GM12878 (cell line): ENCODE data around the gene ZNF775. TPM values are rescaled to one million over a fixed set of nuclear protein-coding genes. Genes with fewer than 3 reads are reported as not detected.

Experiments
- ATAC-seq: fragments of 200-7000 bp; cut with Tn5 transposase; 3 replicates; pipeline ENCODE4 v1.9.1; 2020; ENCODE audit warnings: mild to moderate bottlenecking, moderate library complexity
- BruUV-seq: library from RNA; stranded (reverse); fragments of 400-500 nt; replicated peaks from 2 replicates; lab custom pipeline; 2021; lab: Mats Ljungman, UMichigan
- CTCF ChIA-PET: fragments of 300-600 bp; sonication (Branson Sonifier 250); formaldehyde crosslinking; extraction: SDS; loops from one replicate; lab custom pipeline; 2021; ENCODE audit warnings: inconsistent platforms; lab: Yijun Ruan, JAX
- POLR2A ChIA-PET: fragments of 350-600 bp; formaldehyde crosslinking; extraction: SDS; loops from one replicate; lab custom pipeline; 2021; ENCODE audit warnings: inconsistent platforms; lab: Charles Lee
- RAD21 ChIA-PET: fragments of 300-600 bp; sonication (Branson Sonifier 250); formaldehyde crosslinking; loops from one replicate; lab custom pipeline; 2023; ENCODE audit warnings: antibody characterized with exemption; ENCODE audit not compliant: unreplicated experiment; lab: Charles Lee
- SMC1A ChIA-PET: fragments of 300-600 bp; sonication (Branson Sonifier 250); formaldehyde crosslinking; loops from one replicate; lab custom pipeline; 2023; ENCODE audit not compliant: unreplicated experiment, uncharacterized antibody; lab: Charles Lee
- DNase-seq: peaks from one replicate; pipeline ENCODE4 v3.0.0-alpha.2; 2011; ENCODE audit warnings: low read depth, low spot score
- FAIRE-seq: peaks from 3 replicates; lab custom pipeline; 2011; peaks lifted over from hg19 to GRCh38; lab: Jason Lieb, UNC
- H2AFZ ChIP-seq: 2 replicates; pipeline ENCODE4 v1.6.0; 2011; ENCODE audit warnings: low read depth, low read length, control low read depth; ENCODE audit not compliant: control insufficient read depth
- H3K27ac ChIP-seq: 2 replicates; pipeline ENCODE4 v1.5.1; 2011; ENCODE audit warnings: control low read depth; ENCODE audit not compliant: control insufficient read depth, insufficient read depth
- H3K27me3 ChIP-seq, 2 experiments: replicated peaks in 1 of 2; 2 replicates each; pipeline versions ENCODE4 v1.6.0 to v1.6.1; 2011; ENCODE audit warnings: low read length in 1 of 2; ENCODE audit not compliant: control insufficient read depth in 2 of 2, insufficient read depth in 2 of 2
- H3K36me3 ChIP-seq, 2 experiments: 2 replicates each; pipeline ENCODE4 v1.5.1; 2011; ENCODE audit warnings: low read length in 1 of 2; ENCODE audit not compliant: control insufficient read depth in 2 of 2, insufficient read depth in 2 of 2
- H3K4me1 ChIP-seq: 2 replicates; pipeline ENCODE4 v1.6.1; 2011; ENCODE audit warnings: mild to moderate bottlenecking, low read length, moderate library complexity, mixed read lengths; ENCODE audit not compliant: control insufficient read depth, insufficient read depth
- H3K4me2 ChIP-seq: 2 replicates; pipeline ENCODE4 v1.6.0; 2011; ENCODE audit warnings: control low read depth; ENCODE audit not compliant: control insufficient read depth, insufficient read depth
- H3K4me3 ChIP-seq: fragments of 200-600 bp; sonication (generic); 2 replicates; pipeline ENCODE4 v1.5.1; 2016
- H3K79me2 ChIP-seq: 2 replicates; pipeline ENCODE4 v1.6.0; 2011; ENCODE audit warnings: low read length; ENCODE audit not compliant: control insufficient read depth, insufficient read depth
- H3K9ac ChIP-seq: 2 replicates; pipeline ENCODE4 v1.8.0; 2011; ENCODE audit warnings: low read length, control low read depth, mixed read lengths; ENCODE audit not compliant: control insufficient read depth, insufficient read depth
- H3K9me3 ChIP-seq: replicated peaks from 3 replicates; pipeline ENCODE4 v1.5.1; 2011; ENCODE audit warnings: mild to moderate bottlenecking, low read length; ENCODE audit not compliant: control insufficient read depth, insufficient read depth
- H4K20me1 ChIP-seq: 2 replicates; pipeline ENCODE4 v1.6.0; 2011; ENCODE audit not compliant: control insufficient read depth, insufficient read depth
- CHD1 ChIP-seq: IDR thresholded peaks from 2 replicates; pipeline ENCODE4 v1.6.1; 2012; ENCODE audit warnings: low read depth, low read length, improper control_type of control experiment
- CHD2 ChIP-seq: IDR thresholded peaks from 2 replicates; pipeline ENCODE4 v1.6.1; 2011; ENCODE audit warnings: low read depth, low read length, improper control_type of control experiment, borderline replicate concordance
- EP300 ChIP-seq, 2 experiments: fragments of 150-350 bp in 1 of 2; IDR thresholded peaks; 2 replicates each; pipeline ENCODE4 v1.6.1; 2011 to 2012; ENCODE audit warnings: low read depth in 2 of 2, low read length in 2 of 2, borderline replicate concordance in 1 of 2, improper control_type of control experiment in 1 of 2, inconsistent platforms in 1 of 2; ENCODE audit not compliant: control insufficient read depth in 1 of 2
- HDGF ChIP-seq: fragments of 450-650 bp; IDR thresholded peaks from 2 replicates; pipeline ENCODE4 v1.6.1; 2016; ENCODE audit warnings: antibody characterized with exemption
- IRF3 ChIP-seq: fragments of 450-650 bp; IDR thresholded peaks from 2 replicates; pipeline ENCODE4 v1.6.1; 2014; ENCODE audit warnings: mild to moderate bottlenecking
- KLF5 ChIP-seq: fragments of 450-650 bp; IDR thresholded peaks from 2 replicates; pipeline ENCODE4 v1.6.1; 2014; ENCODE audit warnings: mild to moderate bottlenecking; ENCODE audit not compliant: partially characterized antibody
- SUPT20H ChIP-seq: IDR thresholded peaks from 2 replicates; pipeline ENCODE4 v1.6.1; 2011; ENCODE audit warnings: low read depth, mild to moderate bottlenecking, low read length, moderate library complexity, borderline replicate concordance; ENCODE audit not compliant: control insufficient read depth
- ZBED1 ChIP-seq: IDR thresholded peaks from 2 replicates; pipeline ENCODE4 v1.6.1; 2016; ENCODE audit warnings: borderline replicate concordance
- ZBTB33 ChIP-seq: fragments of 450-650 bp; IDR thresholded peaks from 2 replicates; pipeline ENCODE4 v1.6.1; 2017; ENCODE audit warnings: mild to moderate bottlenecking
- ZNF207 ChIP-seq: fragments of 450-650 bp; IDR thresholded peaks from 2 replicates; pipeline ENCODE4 v1.6.1; 2014; ENCODE audit warnings: antibody characterized with exemption, mild to moderate bottlenecking, borderline replicate concordance
- ZNF592 ChIP-seq: fragments of 450-650 bp; IDR thresholded peaks from 2 replicates; pipeline ENCODE4 v1.6.1; 2017; ENCODE audit warnings: mild to moderate bottlenecking, moderate library complexity
- ZSCAN29 ChIP-seq: fragments of 450-650 bp; IDR thresholded peaks from 2 replicates; pipeline ENCODE4 v1.6.1; 2017; ENCODE audit warnings: mild to moderate bottlenecking, moderate library complexity
- WGBS: methylation state at CpG from one replicate; pipeline ENCODE4 v1.1.6; 2016; ENCODE audit warnings: low lambda C conversion rate; ENCODE audit not compliant: insufficient replicate concordance, insufficient coverage; ENCODE audit errors: missing lambda C conversion rate; 5-methylcytosine and 5-hydroxymethylcytosine counted together
- in situ Hi-C: fragments of 300-500 bp; cut with MboI; formaldehyde crosslinking; loops from 9 replicates; pipeline ENCODE4 v1.14.3; 2018; ENCODE audit warnings: mixed read lengths
- intact Hi-C: fragments of 100-400 bp; cut with micrococcal nuclease; formaldehyde crosslinking; loops from one replicate; pipeline ENCODE4 v1.14.2; 2022; ENCODE audit not compliant: unreplicated experiment
- polyA plus RNA-seq, 11 experiments: library from polyadenylated mRNA; depleted of rRNA in 4 of 11; unstranded in 6 of 11; stranded (reverse) in 5 of 11; fragments of >200 nt; fragmentation: Nextera tagmentation in 4 of 11; fragmentation: Illumina TruSeq in 1 of 11; extraction: Ambion mirVana in 4 of 11; extraction: Trizol in 1 of 11; gene quantifications; 1 replicate in 1 of 11; 2 replicates in 10 of 11; pipeline versions ENCODE4 v1.2.1 to v1.2.3, GENCODE V29; 2011 to 2016; ENCODE audit warnings: inconsistent platforms in 2 of 11, missing spikeins in 2 of 11, low read depth in 1 of 11
- total RNA-seq, 4 experiments: library from RNA; depleted of rRNA in 3 of 4; stranded (reverse); fragments of >200 nt in 3 of 4; fragmentation: Illumina TruSeq in 1 of 4; extraction: Trizol in 1 of 4; gene quantifications; 2 replicates each; pipeline versions ENCODE4 v1.2.1 to v1.2.3, GENCODE V29; 2013 to 2021

The ZNF775 gene
- total and polyA plus RNA-seq, 10 of the 15 experiments (the other 5 are each of a cell fraction or from before 2014, with no cell fraction given) = 0.05 to 14.3 (median 2.1) TPM

- CTCF ChIA-PET = no interaction called here
- Histone ChIP-seq H3K36me3 (peaks cover 0 to 3% of the 10 kb centered on the region in 2 experiments; a peak in 3 of 4 replicates), H3K27me3 (no peaks in the 10 kb centered on the region), H3K4me3 (peak overlapping the region; percentile 50; the same call in 1 of the 2 replicates), H3K9ac (no peak overlapping the region; the same call in 1 of the 2 replicates), H2AFZ (no peak overlapping the region), H3K4me1 (peaks cover 64% of the 10 kb centered on the region), H3K9me3 (no peaks in the 10 kb centered on the region), H4K20me1 (no peaks in the 10 kb centered on the region; the same call in 1 of the 2 replicates), H3K27ac (peak overlapping the region; percentile 66), H3K4me2 (peak overlapping the region; percentile 82), H3K79me2 (peaks cover 58% of the 10 kb centered on the region)
- intact Hi-C loops (loop anchor here (2.0 kb wide), 1 partner anchor 19 kb away; no protein-coding TSS in a partner anchor), in situ Hi-C loops (no loop called here)
- FAIRE-seq (no peak), DNase-seq (no peak), ATAC-seq (no peak)
- SMC1A ChIA-PET = interaction anchor here (2.6 to 4.7 kb wide), 2 partner anchors 20 to 25 kb away, joined by 12 to 37 read pairs; a partner anchor contains a TSS
- no TSS peak for BruUV-seq
- TF ChIP-seq ZNF592 = no peak
- TF ChIP-seq HDGF = no peak
- no peak for TF ChIP-seq ZSCAN29
- TF ChIP-seq ZNF207 = no peak
- no peak for TF ChIP-seq IRF3
- no peak for TF ChIP-seq ZBED1
- no peak for TF ChIP-seq EP300 (IDR thresholded peaks at IDR 0.05; ENCODE audit: borderline replicate concordance in 1 of 2, control insufficient read depth in 1 of 2, low read depth in 2 of 2, low read length in 2 of 2)
- TF ChIP-seq SUPT20H = no peak
- TF ChIP-seq ZBTB33 = no peak
- no peak for TF ChIP-seq CHD1
- no peak for TF ChIP-seq CHD2
- no peak for TF ChIP-seq KLF5
- no CpG with 5 or more reads among the region's 1 CpG for WGBS
- POLR2A ChIA-PET = interaction anchor here (1.0 kb wide), 1 partner anchor 11 kb away, joined by 5 read pairs; no protein-coding TSS in a partner anchor
- RAD21 ChIA-PET = no interaction called here
Observed at GRCh38 chr7:150381785-150382122, 2.6 kb downstream of the ZNF775 start.
